Caco-2 (cell line): ENCODE results near the gene UTP3. TPM values are rescaled to one million over a fixed set of nuclear protein-coding genes. Genes with fewer than 3 reads are reported as not detected.

Source experiments
- BruUV-seq: library from RNA; stranded (reverse); fragments of 400-500 nt; replicated peaks from 2 replicates; lab custom pipeline; 2021; lab: Mats Ljungman, UMichigan
- CTCF ChIA-PET: fragments of 300-600 bp; sonication (Branson Sonifier 250); formaldehyde crosslinking; loops from one replicate; lab custom pipeline; 2022; ENCODE audit warnings: antibody characterized with exemption; lab: Charles Lee
- POLR2A ChIA-PET: fragments of 300-600 bp; sonication (Branson Sonifier 250); formaldehyde crosslinking; loops from one replicate; lab custom pipeline; 2022; ENCODE audit warnings: antibody characterized with exemption; lab: Charles Lee
- DNase-seq, 2 experiments: peaks; one replicate each; pipeline versions ENCODE4 v3.0.0 to v3.0.0-alpha.2; 2020 to 2022
- H3K27me3 ChIP-seq: replicated peaks from 2 replicates; pipeline ENCODE4 v1.6.0; 2011; ENCODE audit warnings: low read length; ENCODE audit not compliant: control insufficient read depth, insufficient read depth
- H3K36me3 ChIP-seq: 2 replicates; pipeline ENCODE4 v1.5.1; 2011; ENCODE audit warnings: low read length; ENCODE audit not compliant: control insufficient read depth, insufficient read depth
- H3K4me1 ChIP-seq: fragments of 250-450 bp; sonication (Bioruptor Pico); 2 replicates; pipeline ENCODE4 v1.5.1; 2020; ENCODE audit warnings: mild to moderate bottlenecking
- H3K4me3 ChIP-seq: 2 replicates; pipeline ENCODE4 v1.5.1; 2011; ENCODE audit warnings: low read depth, mild to moderate bottlenecking, control low read depth, low read length
- H3K9me3 ChIP-seq: fragments of 250-450 bp; sonication (Bioruptor Pico); 2 replicates; pipeline ENCODE4 v1.5.1; 2020; ENCODE audit warnings: mild to moderate bottlenecking, moderate library complexity
- H3K27ac Mint-ChIP-seq: one replicate; pipeline ENCODE4 v1.8.0; 2022; ENCODE audit warnings: mixed read lengths; ENCODE audit not compliant: unreplicated experiment
- H3K27me3 Mint-ChIP-seq: one replicate; pipeline ENCODE4 v1.8.0; 2022; ENCODE audit warnings: mixed read lengths; ENCODE audit not compliant: insufficient read depth, unreplicated experiment
- H3K36me3 Mint-ChIP-seq: one replicate; pipeline ENCODE4 v1.8.0; 2022; ENCODE audit warnings: mild to moderate bottlenecking, mixed read lengths; ENCODE audit not compliant: insufficient read depth, unreplicated experiment
- H3K4me1 Mint-ChIP-seq: one replicate; pipeline ENCODE4 v1.8.0; 2022; ENCODE audit warnings: low read depth, mixed read lengths; ENCODE audit not compliant: unreplicated experiment
- H3K4me3 Mint-ChIP-seq: one replicate; pipeline ENCODE4 v1.8.0; 2022; ENCODE audit warnings: mild to moderate bottlenecking, moderate library complexity, mixed read lengths; ENCODE audit not compliant: unreplicated experiment
- H3K9me3 Mint-ChIP-seq: one replicate; pipeline ENCODE4 v1.8.0; 2022; ENCODE audit warnings: mixed read lengths; ENCODE audit not compliant: unreplicated experiment
- CTCF ChIP-seq, 2 experiments: fragments of 200-600 bp in 1 of 2; IDR thresholded peaks; 1 replicate in 1 of 2; 2 replicates in 1 of 2; pipeline versions ENCODE4 v1.5.1 to v1.8.0; 2011 to 2022; ENCODE audit warnings: antibody characterized with exemption in 1 of 2, control low read depth in 1 of 2, inconsistent platforms in 1 of 2, low read depth in 1 of 2, low read length in 1 of 2, mild to moderate bottlenecking in 1 of 2, moderate library complexity in 1 of 2; ENCODE audit not compliant: insufficient read depth in 1 of 2, severe bottlenecking in 1 of 2, unreplicated experiment in 1 of 2
- intact Hi-C: fragments of 100-400 bp; cut with micrococcal nuclease; formaldehyde crosslinking; loops from one replicate; pipeline ENCODE4 v1.10.0; 2022; ENCODE audit not compliant: unreplicated experiment
- total RNA-seq: library from RNA; stranded (reverse); gene quantifications from 2 replicates; pipeline ENCODE4 v1.2.3, GENCODE V29; 2022

UTP3 gene
- total RNA-seq, 1 experiment from 2014 or later: 28.2 TPM

GRCh38 chr4:70737409-70737808, 49.1 kb downstream of the UTP3 start:
- no peak overlapping the region for H3K4me3 ChIP-seq
- Mint-ChIP-seq H3K4me3 (no peak overlapping the region), H3K9me3 (no peaks in the 10 kb centered on the region), H3K27ac (no peak overlapping the region), H3K36me3 (no peaks in the 10 kb centered on the region), H3K4me1 (no peaks in the 10 kb centered on the region), H3K27me3 (no peaks in the 10 kb centered on the region)
- H3K9me3 ChIP-seq: no peaks in the 10 kb centered on the region
- no peaks in the 10 kb centered on the region for H3K27me3 ChIP-seq
- intact Hi-C loops: no loop called here
- no peak for TF ChIP-seq CTCF (IDR thresholded peaks at IDR 0.05; ENCODE audit: insufficient read depth in 1 of 2, low read depth in 1 of 2, low read length in 1 of 2, severe bottlenecking in 1 of 2, unreplicated experiment in 1 of 2)
- BruUV-seq: no TSS peak
- no peak for DNase-seq
- ChIA-PET CTCF (interaction anchor here (0.5 kb wide), 1 partner anchor 22 kb away, joined by 3 read pairs; no protein-coding TSS in a partner anchor), POLR2A (no interaction called here)
- no peaks in the 10 kb centered on the region for H3K4me1 ChIP-seq
- H3K36me3 ChIP-seq: no peaks in the 10 kb centered on the region

GRCh38 chr4:70739496-70740337, 51.4 kb downstream of the UTP3 start:
- no peaks in the 10 kb centered on the region for H3K27me3 Mint-ChIP-seq
- no peak overlapping the region for H3K27ac Mint-ChIP-seq
- H3K27me3 ChIP-seq: no peaks in the 10 kb centered on the region
- H3K36me3 ChIP-seq: no peaks in the 10 kb centered on the region
- DNase-seq: no peak
- no peaks in the 10 kb centered on the region for H3K9me3 ChIP-seq
- no peak overlapping the region for H3K4me3 ChIP-seq
- ChIA-PET POLR2A (no interaction called here), CTCF (interaction anchor here (0.6 kb wide), 1 partner anchor 205 kb away, joined by 3 read pairs; no protein-coding TSS in a partner anchor)
- H3K9me3 Mint-ChIP-seq: no peaks in the 10 kb centered on the region
- TF ChIP-seq CTCF (IDR thresholded peaks at IDR 0.05; ENCODE audit: insufficient read depth in 1 of 2, low read depth in 1 of 2, low read length in 1 of 2, severe bottlenecking in 1 of 2, unreplicated experiment in 1 of 2): no peak
- H3K36me3 Mint-ChIP-seq: no peaks in the 10 kb centered on the region
- no peaks in the 10 kb centered on the region for H3K4me1 ChIP-seq
- H3K4me3 Mint-ChIP-seq: no peak overlapping the region
- no peaks in the 10 kb centered on the region for H3K4me1 Mint-ChIP-seq
- intact Hi-C loops: no loop called here
- no TSS peak for BruUV-seq

Other genes starting within 250 kb of the UTP3 start
- not detected in 2 replicates for gene MUC7, start 216.3 kb upstream of the UTP3 start, total RNA-seq
- gene AMTN, start 170.0 kb upstream of the UTP3 start, total RNA-seq: not detected in 2 replicates
- 0.27 TPM in 1 of 2 replicates, not detected in the other for gene AMBN, start 96.3 kb upstream of the UTP3 start, total RNA-seq
- gene ENAM, start 59.8 kb upstream of the UTP3 start, total RNA-seq: not detected in 2 replicates
- not detected in 2 replicates for gene JCHAIN, start 22.0 kb upstream of the UTP3 start, total RNA-seq
- gene RUFY3, start 33.4 kb downstream of the UTP3 start, total RNA-seq: 36.6 and 45.0 TPM in 2 replicates
- 72.3 and 76.1 TPM in 2 replicates for gene GRSF1, start 151.4 kb downstream of the UTP3 start, total RNA-seq
- 23.3 and 23.6 TPM in 2 replicates for gene MOB1B, start 213.8 kb downstream of the UTP3 start, total RNA-seq